ENCODE results near the gene GLTP.

GRCh38 chr12:109860977-109861376 is 19.4 kb downstream of the GLTP start:
- TF ChIP-seq CTCF (IDR thresholded peaks at IDR 0.05): no peak
- no peak for TF ChIP-seq POLR2A (IDR thresholded peaks at IDR 0.05)
